ENCODE measurements around the gene TIGD6.
"Not testable (repeated sequence)": the region's sequence is repeated elsewhere in the genome, so short reads cannot be mapped to it uniquely, and the experiment has no call there.

TIGD6 gene

GRCh38 chr5:149969181-149969930 lies 31.1 kb downstream of the TIGD6 start:
- DNase-seq (ENCODE audit: low read depth) = no peak

GRCh38 chr5:149966946-149967345 lies 33.5 kb downstream of the TIGD6 start:
- no peak for DNase-seq (ENCODE audit: low read depth)

- no peak for DNase-seq (ENCODE audit: low read depth)
Measured at GRCh38 chr5:149963729-149964128, 36.7 kb downstream of the TIGD6 start.

GRCh38 chr5:149962601-149963300 lies 37.7 kb downstream of the TIGD6 start:
- no peak for DNase-seq (ENCODE audit: low read depth)

- no peak for DNase-seq (ENCODE audit: low read depth)
Measured at GRCh38 chr5:149961957-149962409, 38.5 kb downstream of the TIGD6 start.

- no peak for DNase-seq (ENCODE audit: low read depth)
Measured at GRCh38 chr5:149961186-149961685, 39.2 kb downstream of the TIGD6 start.

GRCh38 chr5:149960272-149961185 lies 39.9 kb downstream of the TIGD6 start, which contains the start of gene SLC26A2:
Gene SLC26A2, plus strand, starts transcription at chr5:149960758. Its CDS starts 16,895 bp downstream, at chr5:149977653.
- peak; percentile 91 for DNase-seq (ENCODE audit: low read depth)

GRCh38 chr5:149959406-149960236 lies 40.8 kb downstream of the TIGD6 start:
- peak; percentile 8 for DNase-seq (ENCODE audit: low read depth)

GRCh38 chr5:149957855-149958254 lies 42.6 kb downstream of the TIGD6 start:
- DNase-seq (ENCODE audit: low read depth) = no peak

GRCh38 chr5:149956685-149957084 lies 43.8 kb downstream of the TIGD6 start:
- DNase-seq (ENCODE audit: low read depth) = no peak

- DNase-seq (ENCODE audit: low read depth) = no peak
Measured at GRCh38 chr5:149954798-149955197, 45.7 kb downstream of the TIGD6 start.

- DNase-seq (ENCODE audit: low read depth) = no peak
Measured at GRCh38 chr5:149953436-149954121, 46.9 kb downstream of the TIGD6 start.

GRCh38 chr5:149951138-149951749 lies 49.2 kb downstream of the TIGD6 start:
- DNase-seq (ENCODE audit: low read depth) = no peak

GRCh38 chr5:149948993-149949392 lies 51.5 kb downstream of the TIGD6 start:
- no peak for DNase-seq (ENCODE audit: low read depth)

GRCh38 chr5:149946118-149946517 lies 54.3 kb downstream of the TIGD6 start:
- no peak for DNase-seq (ENCODE audit: low read depth)

GRCh38 chr5:149944666-149945065 lies 55.8 kb downstream of the TIGD6 start, which contains the start of gene PDE6A:
Gene PDE6A, minus strand, starts transcription at chr5:149944793. Its CDS starts 120 bp downstream, at chr5:149944673.
- DNase-seq (ENCODE audit: low read depth) = no peak

GRCh38 chr5:149943177-149943949 lies 57.1 kb downstream of the TIGD6 start:
- not testable (repeated sequence) for DNase-seq (ENCODE audit: low read depth)
